HepG2 (cell line): Measurements from ENCODE around the gene ESPN. TPM values are rescaled to one million over a fixed set of nuclear protein-coding genes. Genes with fewer than 3 reads are reported as not detected.

Experiments
- ATAC-seq: fragments of 200-7000 bp; cut with Tn5 transposase; 3 replicates; pipeline ENCODE4 v1.9.1; 2020; ENCODE audit warnings: mild to moderate bottlenecking, moderate library complexity
- BruUV-seq: library from RNA; stranded (reverse); fragments of 400-500 nt; replicated peaks from 2 replicates; lab custom pipeline; 2021; lab: Mats Ljungman, UMichigan
- CTCF ChIA-PET: fragments of 300-600 bp; formaldehyde crosslinking; extraction: SDS; loops from one replicate; lab custom pipeline; 2021; ENCODE audit warnings: low total read pairs, inconsistent platforms, low intra/inter-chr PET ratio; lab: Yijun Ruan, JAX
- POLR2A ChIA-PET: fragments of 350-600 bp; sonication (Branson Sonifier 250); formaldehyde crosslinking; loops from one replicate; lab custom pipeline; 2020; ENCODE audit warnings: antibody characterized with exemption, inconsistent platforms; lab: Yijun Ruan, JAX
- DNase-seq: peaks from one replicate; pipeline ENCODE4 v3.0.0-alpha.2; 2015; ENCODE audit warnings: low spot score
- FAIRE-seq: peaks from 3 replicates; lab custom pipeline; 2011; peaks lifted over from hg19 to GRCh38; lab: Jason Lieb, UNC
- H2AFZ ChIP-seq: one replicate; pipeline ENCODE4 v1.6.1; 2011; ENCODE audit warnings: low read length, inconsistent platforms
- H3K27ac ChIP-seq: fragments of 300-600 bp; 3 replicates; pipeline ENCODE4 v1.8.0; 2011; ENCODE audit warnings: mixed run types, mild to moderate bottlenecking, mixed read lengths, low read length, inconsistent platforms; ENCODE audit not compliant: insufficient read depth; ENCODE audit errors: extremely low read length
- H3K27me3 ChIP-seq, 2 experiments: fragments of 200-600 bp in 1 of 2; 2 replicates in 1 of 2; 3 replicates in 1 of 2; pipeline versions ENCODE4 v1.6.0 to v1.8.0; 2011; ENCODE audit warnings: low read length in 2 of 2, mild to moderate bottlenecking in 2 of 2, moderate library complexity in 2 of 2, inconsistent platforms in 1 of 2; ENCODE audit not compliant: insufficient read depth in 2 of 2, control insufficient read depth in 1 of 2
- H3K36me3 ChIP-seq, 2 experiments: fragments of 200-600 bp in 1 of 2; replicated peaks in 1 of 2; 2 replicates in 1 of 2; 3 replicates in 1 of 2; pipeline versions ENCODE4 v1.5.1 to v1.8.0; 2011; ENCODE audit warnings: low read length in 2 of 2, inconsistent platforms in 1 of 2; ENCODE audit not compliant: insufficient read depth in 2 of 2, control insufficient read depth in 1 of 2
- H3K4me1 ChIP-seq: 2 replicates; pipeline ENCODE4 v1.5.1; 2012; ENCODE audit warnings: low read length, inconsistent platforms; ENCODE audit not compliant: insufficient read depth
- H3K4me2 ChIP-seq: 2 replicates; pipeline ENCODE4 v1.6.0; 2011; ENCODE audit warnings: low read depth, low read length, inconsistent platforms
- H3K4me3 ChIP-seq, 3 experiments: fragments of 200-600 bp in 1 of 3; sonication (generic), shearing (Covaris generic) in 1 of 3; replicated peaks in 1 of 3; 2 replicates each; pipeline ENCODE4 v1.5.1; 2011 to 2016; ENCODE audit warnings: low read length in 3 of 3, inconsistent platforms in 2 of 3, low read depth in 2 of 3, mild to moderate bottlenecking in 2 of 3, control low read depth in 1 of 3, mixed read lengths in 1 of 3; ENCODE audit not compliant: insufficient read depth in 1 of 3
- H3K79me2 ChIP-seq: one replicate; pipeline ENCODE4 v1.6.1; 2011; ENCODE audit warnings: low read length, inconsistent platforms; ENCODE audit not compliant: insufficient read depth
- H3K9ac ChIP-seq: 2 replicates; pipeline ENCODE4 v1.6.0; 2011; ENCODE audit warnings: mild to moderate bottlenecking, low read depth, low read length, inconsistent platforms; ENCODE audit not compliant: insufficient read depth
- H3K9me3 ChIP-seq: 2 replicates; pipeline ENCODE4 v1.5.1; 2012; ENCODE audit warnings: mild to moderate bottlenecking, low read length
- H4K20me1 ChIP-seq: 2 replicates; pipeline ENCODE4 v1.6.0; 2011; ENCODE audit warnings: inconsistent platforms, mild to moderate bottlenecking, low read length, moderate library complexity; ENCODE audit not compliant: insufficient read depth
- ASH2L ChIP-seq: fragments of 300-600, 200-600 bp; sonication (generic); IDR thresholded peaks from 2 replicates; pipeline ENCODE4 v1.7.0; 2017; ENCODE audit warnings: low read depth, mild to moderate bottlenecking, moderate library complexity, mixed read lengths, low read length; ENCODE audit not compliant: insufficient read length
- BRD4 ChIP-seq: sonication (generic); formaldehyde crosslinking; IDR thresholded peaks from 2 replicates; pipeline ENCODE4 v1.4.0; 2020; ENCODE audit warnings: missing genetic modification reagents
- HNRNPH1 ChIP-seq: fragments of 200-400 bp; formaldehyde crosslinking; optimal IDR thresholded peaks from 2 replicates; pipeline ENCODE3; 2017; ENCODE audit warnings: mild to moderate bottlenecking, low read depth, low read length
- HOXA7 ChIP-seq: sonication (generic); formaldehyde crosslinking; IDR thresholded peaks from 2 replicates; pipeline ENCODE4 v1.8.1; 2022; ENCODE audit warnings: mild to moderate bottlenecking, missing genetic modification reagents, moderate library complexity
- KAT7 ChIP-seq: IDR thresholded peaks from 2 replicates; pipeline ENCODE4 v1.6.1; 2018; ENCODE audit warnings: borderline replicate concordance, missing compliant biosample characterization
- NFATC3 ChIP-seq: sonication (generic); formaldehyde crosslinking; IDR thresholded peaks from 2 replicates; pipeline ENCODE4 v1.5.1; 2020; ENCODE audit warnings: mild to moderate bottlenecking, missing genetic modification reagents
- RELA ChIP-seq: sonication (generic); formaldehyde crosslinking; IDR thresholded peaks from 2 replicates; pipeline ENCODE4 v1.4.0; 2020; ENCODE audit warnings: missing genetic modification reagents
- SOX6 ChIP-seq, 2 experiments: fragments of 450-650 bp in 1 of 2; sonication (generic) in 1 of 2; formaldehyde crosslinking in 1 of 2; IDR thresholded peaks; 2 replicates each; pipeline versions ENCODE4 v1.4.0 to v1.6.1; 2017 to 2020; ENCODE audit warnings: antibody characterized with exemption in 1 of 2, mild to moderate bottlenecking in 1 of 2, missing genetic modification reagents in 1 of 2
- THYN1 ChIP-seq: sonication (generic); formaldehyde crosslinking; IDR thresholded peaks from 2 replicates; pipeline ENCODE4 v1.8.1; 2023; ENCODE audit warnings: low read depth, mild to moderate bottlenecking, moderate library complexity, missing genetic modification reagents, borderline replicate concordance
- U2AF2 ChIP-seq: fragments of 200-400 bp; formaldehyde crosslinking; IDR thresholded peaks from 2 replicates; pipeline ENCODE4 v1.6.1; 2017; ENCODE audit warnings: low read depth, mild to moderate bottlenecking, low read length
- ZNF205 ChIP-seq: IDR thresholded peaks from 2 replicates; pipeline ENCODE4 v1.6.1; 2018; ENCODE audit warnings: missing biosample characterization, missing genetic modification reagents
- ZNF382 ChIP-seq: sonication (generic); formaldehyde crosslinking; IDR thresholded peaks from 2 replicates; pipeline ENCODE4 v1.5.0; 2020; ENCODE audit warnings: missing genetic modification reagents, mild to moderate bottlenecking, borderline replicate concordance
- ZNF572 ChIP-seq: sonication (generic); formaldehyde crosslinking; IDR thresholded peaks from 2 replicates; pipeline ENCODE4 v1.5.1; 2020; ENCODE audit warnings: mild to moderate bottlenecking, missing genetic modification reagents
- ZNF7 ChIP-seq: IDR thresholded peaks from 2 replicates; pipeline ENCODE4 v1.6.1; 2016; ENCODE audit warnings: missing biosample characterization, missing genetic modification reagents
- WGBS: methylation state at CpG from one replicate; pipeline ENCODE4 v1.1.6; 2017; ENCODE audit warnings: low lambda C conversion rate; 5-methylcytosine and 5-hydroxymethylcytosine counted together
- in situ Hi-C: cut with HindIII; loops from 2 replicates; pipeline ENCODE4 v1.10.0; 2017; ENCODE audit warnings: low pct_unique_long_range_greater_than_20kb; ENCODE audit not compliant: extremely low pct_ligation_motif_present
- intact Hi-C: fragments of 100-400 bp; cut with micrococcal nuclease; formaldehyde crosslinking; loops from one replicate; pipeline ENCODE4 v1.10.0; 2022; ENCODE audit not compliant: unreplicated experiment
- polyA plus RNA-seq, 8 experiments: library from polyadenylated mRNA; depleted of rRNA in 3 of 8; stranded (reverse) in 7 of 8; unstranded in 1 of 8; fragments of >200 nt; fragmentation: Illumina TruSeq in 4 of 8; extraction: Trizol in 4 of 8; gene quantifications; 2 replicates each; pipeline versions ENCODE4 v1.2.1 to v1.2.3, GENCODE V29; 2011 to 2016; ENCODE audit warnings: low read depth in 4 of 8, missing spikeins in 1 of 8, mixed read lengths in 1 of 8; ENCODE audit not compliant: insufficient read depth in 1 of 8
- total RNA-seq, 5 experiments: library from RNA; depleted of rRNA; stranded (reverse); fragments of >200 nt; fragmentation: Illumina TruSeq; extraction: Trizol; gene quantifications; 2 replicates each; pipeline ENCODE4 v1.2.3, GENCODE V29; 2016; ENCODE audit warnings: low read depth in 1 of 5
- TF ChIP-seq, protein P1 (sequence below): sonication (generic); formaldehyde crosslinking; IDR thresholded peaks from 2 replicates; pipeline ENCODE4 v1.5.1; 2020; ENCODE audit warnings: mild to moderate bottlenecking, missing genetic modification reagents, moderate library complexity
- TF ChIP-seq, protein P2 (sequence below): sonication (generic); formaldehyde crosslinking; IDR thresholded peaks from 2 replicates; pipeline ENCODE4 v1.8.0; 2023; ENCODE audit warnings: mild to moderate bottlenecking, missing genetic modification reagents
- TF ChIP-seq, protein P3 (sequence below): sonication (generic); formaldehyde crosslinking; IDR thresholded peaks from 2 replicates; pipeline ENCODE4 v1.5.0; 2020; ENCODE audit warnings: mild to moderate bottlenecking, missing genetic modification reagents, borderline replicate concordance

The ESPN gene
- total and polyA plus RNA-seq, 2 of the 13 experiments (the other 11 are each of a cell fraction or from before 2014, with no cell fraction given): 48.6 to 54.2 TPM

DNA sequence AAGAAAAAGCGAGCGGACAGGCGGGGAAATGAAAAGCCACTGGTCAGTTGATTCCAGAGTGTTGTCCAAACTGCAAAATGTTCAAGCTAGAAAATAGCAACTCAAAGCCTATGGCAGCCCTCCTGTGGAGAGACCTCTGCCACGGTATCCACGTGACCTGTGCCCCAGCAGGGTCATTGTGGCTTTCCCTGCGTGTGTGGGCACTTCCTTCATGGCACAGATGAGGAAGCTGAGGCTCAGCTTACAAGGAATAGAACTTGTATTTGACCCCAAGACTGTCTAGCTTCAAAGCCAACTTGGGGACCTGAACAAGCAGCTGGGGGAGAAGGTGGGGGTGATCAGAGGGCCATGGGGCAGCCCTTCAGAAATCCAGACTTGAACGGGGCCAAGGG lies 82.5 kb downstream of the ESPN start:
- H4K20me1 ChIP-seq: no peaks in the 10 kb centered on the region
- POLR2A ChIA-PET: interaction anchor here (1.3 kb wide), 1 partner anchor 8 kb away, joined by 5 read pairs; no protein-coding TSS in a partner anchor
- DNase-seq (no peak), FAIRE-seq (no peak), ATAC-seq (no peak)
- no peak overlapping the region for H2AFZ ChIP-seq
- no TSS peak for BruUV-seq
- intact Hi-C loops: no loop called here
- CTCF ChIA-PET: no interaction called here
- no peak overlapping the region for H3K27ac ChIP-seq
- no peaks in the 10 kb centered on the region for H3K9me3 ChIP-seq
- no peaks in the 10 kb centered on the region for H3K36me3 ChIP-seq
- H3K4me2 ChIP-seq: no peak overlapping the region
- peaks cover 26 to 61% of the 10 kb centered on the region in 2 experiments; a peak in 4 of 5 replicates for H3K27me3 ChIP-seq
- H3K4me3 ChIP-seq: no peak overlapping the region
- TF ChIP-seq, protein P1, sequence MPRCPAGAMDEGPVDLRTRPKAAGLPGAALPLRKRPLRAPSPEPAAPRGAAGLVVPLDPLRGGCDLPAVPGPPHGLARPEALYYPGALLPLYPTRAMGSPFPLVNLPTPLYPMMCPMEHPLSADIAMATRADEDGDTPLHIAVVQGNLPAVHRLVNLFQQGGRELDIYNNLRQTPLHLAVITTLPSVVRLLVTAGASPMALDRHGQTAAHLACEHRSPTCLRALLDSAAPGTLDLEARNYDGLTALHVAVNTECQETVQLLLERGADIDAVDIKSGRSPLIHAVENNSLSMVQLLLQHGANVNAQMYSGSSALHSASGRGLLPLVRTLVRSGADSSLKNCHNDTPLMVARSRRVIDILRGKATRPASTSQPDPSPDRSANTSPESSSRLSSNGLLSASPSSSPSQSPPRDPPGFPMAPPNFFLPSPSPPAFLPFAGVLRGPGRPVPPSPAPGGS: no peak
- TF ChIP-seq NFATC3 (CRISPR knock-in tag) (no peak), ZNF7 (CRISPR knock-in tag) (no peak), ZNF382 (CRISPR knock-in tag) (no peak), ZNF205 (no peak), RELA (no peak), HNRNPH1 (no peak), KAT7 (CRISPR knock-in tag) (no peak), U2AF2 (no peak), THYN1 (CRISPR knock-in tag) (no peak), SOX6 (IDR thresholded peaks at IDR 0.05) (no peak), SOX6 (CRISPR knock-in tag; IDR thresholded peaks at IDR 0.05) (no peak), BRD4 (CRISPR knock-in tag) (no peak), HOXA7 (no peak), ZNF572 (CRISPR knock-in tag) (no peak), ASH2L (no peak)
- TF ChIP-seq, protein P2, sequence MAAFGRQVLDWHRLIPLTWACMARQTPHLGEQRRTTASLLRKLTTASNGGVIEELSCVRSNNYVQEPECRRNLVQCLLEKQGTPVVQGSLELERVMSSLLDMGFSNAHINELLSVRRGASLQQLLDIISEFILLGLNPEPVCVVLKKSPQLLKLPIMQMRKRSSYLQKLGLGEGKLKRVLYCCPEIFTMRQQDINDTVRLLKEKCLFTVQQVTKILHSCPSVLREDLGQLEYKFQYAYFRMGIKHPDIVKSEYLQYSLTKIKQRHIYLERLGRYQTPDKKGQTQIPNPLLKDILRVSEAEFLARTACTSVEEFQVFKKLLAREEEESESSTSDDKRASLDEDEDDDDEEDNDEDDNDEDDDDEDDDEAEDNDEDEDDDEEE (CRISPR knock-in tag): no peak
- TF ChIP-seq, protein P3, sequence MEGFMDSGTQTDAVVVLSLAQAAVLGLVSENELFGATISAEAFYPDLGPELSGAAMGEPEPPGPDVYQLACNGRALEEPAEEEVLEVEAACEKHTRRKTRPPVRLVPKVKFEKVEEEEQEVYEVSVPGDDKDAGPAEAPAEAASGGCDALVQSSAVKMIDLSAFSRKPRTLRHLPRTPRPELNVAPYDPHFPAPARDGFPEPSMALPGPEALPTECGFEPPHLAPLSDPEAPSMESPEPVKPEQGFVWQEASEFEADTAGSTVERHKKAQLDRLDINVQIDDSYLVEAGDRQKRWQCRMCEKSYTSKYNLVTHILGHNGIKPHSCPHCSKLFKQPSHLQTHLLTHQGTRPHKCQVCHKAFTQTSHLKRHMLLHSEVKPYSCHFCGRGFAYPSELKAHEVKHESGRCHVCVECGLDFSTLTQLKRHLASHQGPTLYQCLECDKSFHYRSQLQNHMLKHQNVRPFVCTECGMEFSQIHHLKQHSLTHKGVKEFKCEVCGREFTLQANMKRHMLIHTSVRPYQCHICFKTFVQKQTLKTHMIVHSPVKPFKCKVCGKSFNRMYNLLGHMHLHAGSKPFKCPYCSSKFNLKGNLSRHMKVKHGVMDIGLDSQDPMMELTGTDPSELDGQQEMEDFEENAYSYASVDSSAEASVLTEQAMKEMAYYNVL: no peak
- no peak overlapping the region for H3K9ac ChIP-seq
- no peaks in the 10 kb centered on the region for H3K79me2 ChIP-seq
- in situ Hi-C loops: no loop called here
- H3K4me1 ChIP-seq: peaks cover 64% of the 10 kb centered on the region
- 31% methylated on average over 5 of the region's 7 CpGs for WGBS
